ENCODE data around the gene ZC2HC1B. TPM values are rescaled to one million over a fixed set of nuclear protein-coding genes. Genes with fewer than 3 reads are reported as not detected.

The ZC2HC1B gene
- total RNA-seq, 1 experiment from 2014 or later, result not detected

- H3K4me3 Mint-ChIP-seq (ENCODE audit: unreplicated experiment), result no peak overlapping the region
- H3K27me3 Mint-ChIP-seq (ENCODE audit: insufficient read depth, unreplicated experiment), result no peaks in the 10 kb centered on the region
- no peaks in the 10 kb centered on the region for H3K36me3 Mint-ChIP-seq (ENCODE audit: insufficient read depth, unreplicated experiment)
- Histone ChIP-seq H3K4me1 (peaks cover 20% of the 10 kb centered on the region), H3K9me3 (no peaks in the 10 kb centered on the region), H3K36me3 (ENCODE audit: control insufficient read depth, insufficient read depth, low read length) (no peaks in the 10 kb centered on the region), H3K4me3 (ENCODE audit: low read depth, low read length) (no peak overlapping the region), H3K27me3 (replicated peaks; ENCODE audit: control insufficient read depth, insufficient read depth, low read length) (no peaks in the 10 kb centered on the region)
- CTCF ChIA-PET, result no interaction called here
- peaks cover 6% of the 10 kb centered on the region for H3K4me1 Mint-ChIP-seq (ENCODE audit: low read depth, unreplicated experiment)
- no peaks in the 10 kb centered on the region for H3K9me3 Mint-ChIP-seq (ENCODE audit: unreplicated experiment)
- POLR2A ChIA-PET, result no interaction called here
- DNase-seq, result no peak
- intact Hi-C loops (cut with micrococcal nuclease; ENCODE audit: unreplicated experiment), result no loop called here
- no TSS peak for BruUV-seq (replicated peaks)
- H3K27ac Mint-ChIP-seq (ENCODE audit: unreplicated experiment), result no peak overlapping the region
- no peak for TF ChIP-seq CTCF (IDR thresholded peaks at IDR 0.05; ENCODE audit: insufficient read depth in 1 of 2, low read depth in 1 of 2, low read length in 1 of 2, severe bottlenecking in 1 of 2, unreplicated experiment in 1 of 2)
Measured at GRCh38 chr6:143952947-143953701, 88.8 kb downstream of the ZC2HC1B start.

GRCh38 chr6:143953922-143954321 lies 89.6 kb downstream of the ZC2HC1B start:
- POLR2A ChIA-PET, result no interaction called here
- no peaks in the 10 kb centered on the region for H3K27me3 Mint-ChIP-seq (ENCODE audit: insufficient read depth, unreplicated experiment)
- BruUV-seq (replicated peaks), result no TSS peak
- no peaks in the 10 kb centered on the region for H3K36me3 Mint-ChIP-seq (ENCODE audit: insufficient read depth, unreplicated experiment)
- Histone ChIP-seq H3K9me3 (no peaks in the 10 kb centered on the region), H3K4me1 (peaks cover 26% of the 10 kb centered on the region), H3K4me3 (ENCODE audit: low read depth, low read length) (no peak overlapping the region), H3K36me3 (ENCODE audit: control insufficient read depth, insufficient read depth, low read length) (no peaks in the 10 kb centered on the region), H3K27me3 (replicated peaks; ENCODE audit: control insufficient read depth, insufficient read depth, low read length) (no peaks in the 10 kb centered on the region)
- intact Hi-C loops (cut with micrococcal nuclease; ENCODE audit: unreplicated experiment), result no loop called here
- peaks cover 8% of the 10 kb centered on the region for H3K4me1 Mint-ChIP-seq (ENCODE audit: low read depth, unreplicated experiment)
- no peak for DNase-seq
- no peaks in the 10 kb centered on the region for H3K9me3 Mint-ChIP-seq (ENCODE audit: unreplicated experiment)
- H3K4me3 Mint-ChIP-seq (ENCODE audit: unreplicated experiment), result no peak overlapping the region
- CTCF ChIA-PET, result no interaction called here
- no peak overlapping the region for H3K27ac Mint-ChIP-seq (ENCODE audit: unreplicated experiment)
- no peak for TF ChIP-seq CTCF (IDR thresholded peaks at IDR 0.05; ENCODE audit: insufficient read depth in 1 of 2, low read depth in 1 of 2, low read length in 1 of 2, severe bottlenecking in 1 of 2, unreplicated experiment in 1 of 2)

GRCh38 chr6:143955971-143956370 lies 91.7 kb downstream of the ZC2HC1B start:
- H3K4me1 ChIP-seq, result peaks cover 16% of the 10 kb centered on the region
- no peaks in the 10 kb centered on the region for H3K36me3 ChIP-seq (ENCODE audit: control insufficient read depth, insufficient read depth, low read length)
- no peak for TF ChIP-seq CTCF (IDR thresholded peaks at IDR 0.05; ENCODE audit: insufficient read depth in 1 of 2, low read depth in 1 of 2, low read length in 1 of 2, severe bottlenecking in 1 of 2, unreplicated experiment in 1 of 2)
- BruUV-seq (replicated peaks), result no TSS peak
- Mint-ChIP-seq H3K9me3 (ENCODE audit: unreplicated experiment) (no peaks in the 10 kb centered on the region), H3K4me1 (ENCODE audit: low read depth, unreplicated experiment) (peaks cover 9% of the 10 kb centered on the region), H3K27ac (ENCODE audit: unreplicated experiment) (no peak overlapping the region), H3K36me3 (ENCODE audit: insufficient read depth, unreplicated experiment) (no peaks in the 10 kb centered on the region), H3K27me3 (ENCODE audit: insufficient read depth, unreplicated experiment) (no peaks in the 10 kb centered on the region), H3K4me3 (ENCODE audit: unreplicated experiment) (no peak overlapping the region)
- intact Hi-C loops (cut with micrococcal nuclease; ENCODE audit: unreplicated experiment), result no loop called here
- H3K27me3 ChIP-seq (replicated peaks; ENCODE audit: control insufficient read depth, insufficient read depth, low read length), result no peaks in the 10 kb centered on the region
- POLR2A ChIA-PET, result no interaction called here
- no peak for DNase-seq
- H3K4me3 ChIP-seq (ENCODE audit: low read depth, low read length), result no peak overlapping the region
- no peaks in the 10 kb centered on the region for H3K9me3 ChIP-seq
- CTCF ChIA-PET, result no interaction called here

Data from Caco-2 (cell line).